NCI-H146 (cell line): ENCODE data around the gene C22orf39.

Experiments
- DNase-seq: peaks from one replicate; lab custom pipeline; 2025; lab: John Stamatoyannopoulos, UW

Gene C22orf39

DNA sequence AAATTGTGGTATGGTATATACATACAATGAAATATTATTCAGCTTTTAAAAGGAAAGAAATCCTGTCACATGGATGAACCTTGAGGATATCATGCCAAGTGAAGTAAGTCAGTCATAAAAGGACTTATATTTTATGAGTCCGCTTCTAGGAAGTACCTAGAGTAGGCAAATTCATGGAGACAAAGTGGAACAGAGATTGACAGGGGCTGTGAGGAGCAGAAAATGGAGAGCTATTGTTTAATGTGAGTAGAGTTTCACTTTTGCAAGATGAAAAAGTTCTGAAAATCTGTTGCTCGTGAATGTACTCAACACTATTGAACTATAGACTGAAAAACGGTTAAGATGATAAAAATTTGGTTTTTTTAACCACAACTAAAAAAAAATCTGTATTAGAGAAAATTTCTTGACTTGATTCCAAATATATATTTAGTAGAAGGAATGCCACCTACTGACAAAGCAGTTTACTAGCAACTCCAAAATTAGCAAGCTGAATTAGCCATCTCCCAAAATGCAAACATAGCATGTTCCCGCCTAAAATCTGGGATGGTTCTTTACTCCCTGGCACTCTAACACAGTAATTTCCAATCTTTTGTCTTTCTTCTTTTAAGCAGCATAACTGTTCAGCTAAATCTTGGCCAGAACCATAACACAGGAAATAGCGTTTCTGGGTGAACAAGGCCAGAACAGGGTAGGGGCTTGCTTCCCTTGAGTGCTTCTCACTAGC is 30.0 kb upstream of the C22orf39 start:
- no peak for DNase-seq

DNA sequence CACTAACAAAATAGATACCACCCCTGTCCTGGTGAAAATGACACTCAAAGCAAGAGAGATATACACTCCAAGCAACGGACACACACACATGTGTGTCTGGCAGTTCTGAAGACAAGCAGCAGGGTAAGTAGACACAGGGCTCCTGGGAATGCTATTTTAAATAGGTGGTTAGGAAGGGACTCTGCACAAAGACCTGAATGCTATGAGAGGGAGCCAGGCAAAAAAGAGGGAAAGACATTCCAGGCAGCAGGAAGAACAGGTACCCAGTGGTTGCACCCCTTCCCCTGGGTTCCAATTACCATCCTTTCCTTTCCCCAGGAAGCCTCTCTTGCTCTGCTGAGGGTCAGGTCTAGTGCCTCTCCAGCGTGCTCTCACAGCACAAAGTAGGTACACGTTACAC is 28.5 kb upstream of the C22orf39 start:
- no peak for DNase-seq

DNA sequence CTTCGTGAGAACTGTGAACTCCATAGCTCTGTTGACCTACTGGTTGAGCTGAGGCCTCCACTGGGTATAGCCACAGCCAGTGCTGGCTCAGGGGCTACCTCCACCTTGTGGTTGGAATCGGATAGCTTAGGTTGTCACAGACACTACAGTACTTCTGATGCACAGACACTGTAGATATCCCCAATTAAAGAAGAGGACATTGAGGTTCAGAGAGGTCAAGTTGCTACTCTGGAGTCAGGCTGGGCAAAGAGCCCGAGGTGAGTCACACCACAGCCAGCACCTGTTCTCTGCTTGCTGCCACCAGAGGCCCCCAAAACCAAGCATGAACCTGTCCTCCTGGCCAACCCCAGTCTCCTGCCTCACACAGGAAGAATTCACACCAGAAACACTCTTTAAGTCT is 26.1 kb upstream of the C22orf39 start:
- DNase-seq, result no peak

DNA sequence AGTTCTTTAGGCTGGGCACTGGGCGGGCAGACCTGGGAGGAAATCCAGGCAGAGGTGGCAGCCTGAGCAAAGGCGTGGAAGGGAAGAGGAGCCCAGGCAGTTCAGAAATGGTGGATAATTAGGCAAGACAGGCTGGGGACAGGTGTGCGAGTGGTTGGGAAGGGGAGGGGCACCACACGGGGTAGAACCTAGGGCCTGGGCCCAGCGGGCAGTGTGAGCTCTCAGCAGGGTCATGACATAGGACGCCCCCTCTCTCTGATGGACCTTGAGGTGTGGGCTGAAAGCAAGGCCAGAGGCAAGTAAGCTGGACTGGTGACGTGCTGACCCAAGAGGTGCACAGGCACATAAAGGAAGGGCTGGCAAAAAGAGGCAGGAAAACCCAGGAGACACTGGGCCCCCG is 24.7 kb upstream of the C22orf39 start:
- DNase-seq, result no peak

DNA sequence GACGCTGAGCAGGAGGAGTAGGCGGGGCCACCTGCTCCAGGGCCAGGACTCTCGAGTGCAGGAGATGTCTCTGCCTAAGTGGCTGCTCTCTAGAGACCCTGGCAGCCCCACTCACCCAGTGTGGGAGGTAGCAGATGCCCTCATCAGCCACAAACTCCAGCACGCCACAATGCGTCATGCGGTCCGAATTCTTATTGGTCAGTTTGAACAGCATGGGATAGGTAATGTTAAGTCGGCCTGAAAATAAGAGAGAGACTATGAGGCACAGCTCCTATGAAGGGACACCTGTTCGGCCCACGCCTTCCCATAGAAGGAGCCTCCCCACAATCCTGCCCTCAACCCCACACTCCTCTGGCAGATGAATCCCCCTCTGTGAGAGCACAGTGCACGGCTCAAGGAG is 24.1 kb upstream of the C22orf39 start:
- DNase-seq, result no peak

DNA sequence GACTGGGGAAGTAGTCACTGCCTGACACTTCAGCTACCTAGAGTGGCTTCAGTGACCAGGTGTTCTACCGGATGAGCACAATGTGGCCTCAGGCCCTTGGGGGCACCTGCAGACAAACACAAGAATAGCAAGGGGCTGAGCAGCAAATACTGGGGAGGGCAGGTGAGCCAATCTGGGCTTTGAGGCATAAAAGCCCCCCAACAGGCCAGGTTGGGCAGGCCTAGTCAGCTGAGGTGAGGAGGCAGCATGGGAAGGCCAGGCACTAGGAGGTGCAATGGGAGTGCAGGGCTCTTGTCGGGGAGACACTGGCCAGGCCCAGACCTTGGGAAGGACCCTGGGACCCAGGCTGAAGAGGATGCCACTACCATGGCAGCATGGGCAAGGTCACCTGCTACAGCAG is 22.5 kb upstream of the C22orf39 start:
- no peak for DNase-seq

DNA sequence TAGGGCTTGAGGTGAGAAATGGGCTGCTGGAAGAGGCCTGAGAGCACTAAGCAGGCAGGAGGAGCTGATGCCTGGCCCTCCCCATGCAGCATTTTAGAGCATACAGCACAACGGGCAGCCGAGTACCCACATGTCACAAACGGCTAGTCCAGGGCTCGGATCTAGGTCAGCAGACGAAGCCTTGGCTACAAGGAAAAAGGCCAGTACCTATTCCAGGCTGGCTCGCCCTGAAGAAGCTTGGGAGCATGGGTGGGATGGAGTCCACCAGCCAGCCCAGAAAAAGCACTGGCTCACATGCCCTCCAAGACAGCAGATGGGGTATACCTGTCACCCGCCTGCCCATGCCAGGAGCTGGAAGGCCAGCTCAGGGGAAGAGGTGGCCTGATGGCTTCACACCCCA is 21.9 kb upstream of the C22orf39 start:
- no peak for DNase-seq

DNA sequence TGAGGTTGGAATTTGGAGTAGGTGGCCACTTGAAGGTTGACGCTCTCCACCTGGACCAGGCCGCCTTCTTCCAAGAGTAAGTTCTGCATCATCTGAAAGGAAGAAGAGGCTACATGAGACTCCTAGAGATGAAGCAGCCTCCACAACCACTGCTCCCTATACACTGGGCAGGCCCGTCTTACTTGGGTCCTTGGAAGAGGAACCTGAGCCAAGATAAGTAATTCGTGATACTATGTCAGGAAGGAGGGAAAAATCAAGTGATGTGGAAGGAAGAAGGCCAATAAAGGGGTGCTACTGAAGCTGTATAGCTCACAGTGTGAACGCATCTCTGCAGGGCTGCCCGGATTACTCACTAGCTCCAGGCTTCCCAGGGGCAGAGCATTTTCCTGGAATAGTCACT is 20.4 kb upstream of the C22orf39 start:
- no peak for DNase-seq

DNA sequence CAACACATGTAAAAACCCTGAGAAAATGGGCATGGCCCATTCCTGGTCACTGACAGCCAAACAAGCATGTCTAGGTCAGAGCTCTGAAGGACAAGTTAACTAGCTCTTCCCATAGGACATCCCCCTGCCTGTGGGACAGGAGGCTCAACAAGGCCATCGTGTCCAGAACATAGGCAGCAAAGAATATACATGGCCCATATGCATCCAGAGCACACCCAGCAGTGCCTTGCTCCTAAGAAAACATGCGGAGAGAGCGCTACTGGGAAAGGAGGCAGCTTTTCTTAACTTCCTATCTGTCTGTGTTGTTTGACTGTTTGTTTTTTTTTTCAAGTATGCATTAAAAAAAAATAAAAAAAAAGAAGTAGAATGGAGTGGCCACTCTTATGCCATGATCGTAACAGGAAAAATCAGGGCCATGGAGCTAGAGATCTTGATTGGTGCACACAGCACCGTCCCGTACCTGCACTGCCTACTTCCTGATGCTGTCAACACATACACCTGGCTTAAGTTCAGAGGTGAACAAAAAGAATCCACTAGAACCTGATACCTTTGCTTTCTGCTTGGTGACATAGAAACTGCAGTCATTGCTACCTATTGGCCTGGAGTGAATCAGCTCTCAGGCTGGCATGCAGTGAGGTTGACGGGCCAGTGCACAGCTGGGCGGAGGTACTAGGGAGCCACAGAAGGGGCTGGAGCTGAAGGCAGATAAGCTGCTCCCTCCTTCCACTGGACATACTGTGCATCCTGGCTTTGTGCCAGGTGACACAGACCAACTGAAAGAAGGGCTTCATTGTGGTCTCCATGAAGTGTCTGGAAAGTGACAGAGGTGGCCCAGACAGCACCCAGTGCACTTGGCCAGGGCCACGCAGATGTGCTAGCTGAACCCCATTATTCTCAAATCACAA is 19.6 kb upstream of the C22orf39 start:
- DNase-seq, result no peak

DNA sequence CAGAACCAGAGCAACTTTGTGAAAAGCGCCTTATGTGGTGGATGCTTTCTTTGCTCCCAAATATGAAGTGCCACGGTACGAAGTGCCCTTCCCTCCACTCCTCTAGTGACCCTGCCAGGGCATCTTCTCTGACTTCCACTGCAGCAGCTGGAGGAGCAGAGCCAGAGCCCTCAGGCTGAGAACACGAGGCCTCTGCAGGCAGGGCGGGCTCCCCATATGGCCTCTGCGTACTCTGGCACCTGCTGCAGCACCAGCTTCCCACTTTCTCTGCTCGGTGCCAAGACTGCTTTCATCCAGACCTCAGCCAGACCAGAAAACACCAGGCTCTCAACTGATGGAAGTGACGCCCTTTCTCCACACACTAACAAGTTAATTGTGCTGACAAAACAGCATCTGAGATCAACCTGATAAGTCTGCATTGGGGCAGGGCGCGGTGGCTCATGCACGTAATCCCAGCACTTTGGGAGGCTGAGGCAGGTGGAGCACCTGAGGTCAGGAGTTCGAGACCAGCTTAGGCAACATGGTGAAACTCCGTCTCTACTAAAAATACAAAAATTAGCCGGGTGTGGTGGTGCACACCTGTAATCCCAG is 18.7 kb upstream of the C22orf39 start:
- no peak for DNase-seq

DNA sequence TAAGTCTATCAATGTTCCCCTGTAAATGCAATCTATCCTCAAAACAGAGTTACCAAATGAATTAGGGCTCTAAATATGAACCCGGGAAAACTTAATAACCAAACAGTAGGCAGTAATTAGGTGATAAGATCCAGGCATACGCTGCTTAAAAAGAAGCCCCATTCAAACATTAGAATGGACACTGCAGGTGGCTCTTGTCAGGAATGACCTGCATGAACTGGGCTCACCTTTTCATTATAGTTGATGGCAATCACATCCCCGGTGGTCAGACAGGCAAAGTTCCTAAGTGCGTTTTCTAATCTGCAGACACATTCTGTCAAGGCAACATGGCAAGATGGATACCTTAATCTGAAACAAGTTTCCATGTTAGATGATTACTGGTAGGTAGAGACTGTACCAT is 17.5 kb upstream of the C22orf39 start:
- no peak for DNase-seq

DNA sequence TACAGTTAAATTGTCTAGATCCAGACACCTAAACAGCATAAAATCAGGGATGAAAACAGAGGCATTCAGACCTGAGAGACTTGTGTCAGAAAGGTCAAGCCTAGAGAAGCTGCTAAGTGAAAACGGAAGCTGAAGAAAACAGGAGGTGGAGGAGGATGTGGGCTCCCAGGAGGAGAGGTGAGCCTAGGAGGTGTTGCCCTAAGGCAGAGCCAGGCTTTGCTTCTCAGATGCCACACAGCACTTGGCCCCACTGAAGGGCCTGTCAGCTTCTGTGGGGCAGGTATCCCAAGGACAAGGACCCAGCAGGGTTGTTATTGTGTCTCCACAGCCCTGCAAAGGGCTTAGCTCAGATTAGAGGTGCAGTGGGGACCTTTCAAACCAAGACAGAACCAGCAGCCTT is 17.0 kb upstream of the C22orf39 start:
- DNase-seq, result no peak

DNA sequence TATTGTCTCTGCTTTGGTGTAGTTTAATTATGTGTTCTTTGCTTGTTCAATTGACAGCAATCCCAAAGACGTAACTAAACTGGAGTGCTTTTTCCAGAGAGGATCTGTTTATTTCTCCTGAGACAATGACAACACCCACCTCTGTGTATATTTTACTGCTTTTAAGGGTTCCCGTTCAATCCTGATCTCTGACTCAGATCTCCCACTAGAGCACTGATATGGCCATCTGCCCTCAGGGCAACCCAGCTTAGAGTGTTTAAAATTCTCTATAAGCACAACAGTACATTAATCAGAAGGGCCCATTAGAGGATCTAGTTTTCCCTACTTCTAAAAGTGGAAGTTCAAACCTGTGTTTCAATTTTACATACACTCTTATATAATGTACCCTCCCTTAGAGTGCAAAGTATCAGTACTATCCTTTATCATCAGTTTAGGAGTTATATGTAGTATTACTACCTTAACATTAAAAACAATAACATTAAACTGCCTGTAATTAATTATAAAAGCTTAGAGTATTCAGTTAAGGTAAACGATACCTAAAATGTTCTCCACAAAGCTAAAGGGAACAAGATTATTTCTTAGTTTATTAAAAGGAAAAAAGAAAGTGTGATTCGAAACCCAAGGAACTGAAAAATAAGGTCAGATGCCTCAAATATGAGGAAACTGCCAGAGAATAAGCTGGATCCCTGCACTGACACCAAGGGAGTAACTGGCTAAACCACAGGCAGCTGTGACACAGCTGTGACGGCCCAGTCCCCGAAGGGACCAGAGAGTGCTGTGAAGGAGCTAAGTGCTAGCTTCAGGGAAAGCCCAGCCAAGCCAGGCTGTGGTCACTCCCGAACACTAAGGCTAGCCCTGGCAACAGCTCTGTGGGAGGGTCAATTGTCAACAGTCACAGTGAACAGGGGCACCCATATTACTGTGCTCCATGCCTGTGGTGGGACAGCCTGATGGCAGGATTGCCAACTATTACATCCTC is 16.3 kb upstream of the C22orf39 start:
- no peak for DNase-seq

DNA sequence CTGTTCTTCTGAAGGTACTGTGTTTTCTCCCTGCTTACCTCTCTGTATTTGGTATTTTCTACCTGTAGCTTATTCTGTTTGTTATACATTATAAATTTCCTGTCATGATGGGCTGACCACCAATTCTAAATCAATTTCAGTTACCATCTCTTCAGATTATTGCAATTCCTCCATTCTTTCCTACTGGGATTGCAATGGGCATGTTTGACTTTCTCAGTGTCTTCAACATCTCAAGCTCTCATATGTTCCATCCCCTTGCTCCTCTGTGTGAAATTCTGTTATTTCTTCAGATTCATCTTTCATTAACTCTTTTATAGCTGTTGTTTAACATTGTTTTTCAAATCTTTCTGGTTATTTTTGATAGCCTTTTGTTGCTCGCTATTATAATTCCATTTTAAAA is 15.5 kb upstream of the C22orf39 start:
- DNase-seq, result no peak

DNA sequence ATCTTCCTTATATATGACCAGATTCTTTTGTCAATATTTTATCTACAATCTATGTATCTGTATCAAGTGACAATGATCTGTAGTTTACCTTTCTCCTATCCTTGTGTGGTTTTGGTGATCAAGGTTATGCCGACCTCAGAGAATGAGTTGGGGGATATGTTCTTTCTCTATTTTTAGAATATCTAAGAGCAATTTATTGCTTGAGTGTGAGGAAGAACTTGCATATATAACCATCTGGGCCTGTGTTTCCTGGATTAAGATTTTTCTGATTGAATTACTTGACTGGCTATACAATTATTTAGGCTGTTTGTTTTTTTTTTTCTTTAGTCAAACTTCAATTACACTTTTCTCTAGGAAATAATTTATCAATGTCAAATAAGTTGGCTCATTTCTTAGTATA is 14.0 kb upstream of the C22orf39 start:
- no peak for DNase-seq

DNA sequence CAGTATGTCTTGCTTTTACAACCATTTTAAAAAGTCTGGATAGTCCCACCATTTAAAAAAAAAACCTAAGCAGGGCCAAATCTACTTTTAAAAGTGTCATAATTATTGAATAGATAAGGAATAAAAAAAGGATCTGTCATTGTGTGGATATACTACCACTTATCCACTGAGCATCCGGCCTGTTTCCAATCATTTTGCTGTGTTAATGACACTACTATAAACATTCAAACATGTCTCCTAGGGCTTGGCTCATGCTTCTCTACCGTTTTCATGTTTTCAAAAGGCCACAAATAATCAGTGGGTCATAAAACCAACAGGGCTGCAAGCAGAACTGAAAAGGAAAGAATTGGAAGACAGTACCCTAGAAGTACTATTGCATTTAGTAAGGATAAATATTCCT is 12.5 kb upstream of the C22orf39 start:
- no peak for DNase-seq

DNA sequence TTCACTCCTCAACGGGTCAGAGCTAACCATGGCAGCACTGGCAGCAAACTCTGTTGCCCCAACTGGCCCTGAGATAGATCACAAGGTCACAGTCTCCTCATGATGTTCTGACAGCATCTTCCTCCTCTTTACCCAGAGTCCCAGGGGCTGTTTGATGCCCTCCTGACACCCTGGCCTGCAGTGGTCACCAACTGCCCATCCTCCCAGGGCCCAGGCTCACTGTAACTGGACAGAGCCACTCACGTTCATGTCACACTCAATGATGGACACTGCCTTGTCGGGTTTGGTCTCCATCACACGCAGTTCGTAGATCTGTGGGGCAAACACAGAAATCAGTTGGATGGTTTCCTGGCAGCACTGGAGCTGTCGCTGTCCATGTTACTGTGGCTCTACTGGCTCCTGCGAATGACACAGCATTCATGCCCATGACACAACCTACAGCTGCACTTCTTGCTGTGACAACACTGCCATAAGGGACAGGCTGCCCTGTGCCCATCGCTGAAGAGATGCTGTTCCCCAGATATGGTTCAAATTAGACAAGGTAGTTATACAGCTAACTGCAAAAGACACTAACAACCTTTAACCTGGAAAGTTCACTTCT is 10.4 kb upstream of the C22orf39 start:
- DNase-seq, result no peak

DNA sequence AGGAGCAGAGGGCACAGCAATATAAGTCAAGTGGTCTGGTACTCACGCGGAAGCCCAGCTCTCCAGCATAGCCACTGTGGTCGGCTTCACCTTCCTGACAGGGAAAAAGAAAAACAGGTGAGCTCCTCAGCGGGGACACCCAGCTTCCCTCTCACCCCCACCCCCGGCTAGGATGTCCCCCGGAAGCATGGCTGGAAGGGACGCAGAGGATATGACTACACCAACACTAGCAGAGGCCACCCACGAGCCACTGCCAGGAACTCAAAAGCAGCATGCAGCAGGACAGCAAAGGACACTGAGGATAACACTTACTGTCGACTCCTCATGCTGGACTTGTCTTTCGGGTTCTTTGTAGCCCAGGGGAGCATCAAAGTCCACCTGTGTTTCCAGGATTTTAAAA is 9.0 kb upstream of the C22orf39 start:
- no peak for DNase-seq

DNA sequence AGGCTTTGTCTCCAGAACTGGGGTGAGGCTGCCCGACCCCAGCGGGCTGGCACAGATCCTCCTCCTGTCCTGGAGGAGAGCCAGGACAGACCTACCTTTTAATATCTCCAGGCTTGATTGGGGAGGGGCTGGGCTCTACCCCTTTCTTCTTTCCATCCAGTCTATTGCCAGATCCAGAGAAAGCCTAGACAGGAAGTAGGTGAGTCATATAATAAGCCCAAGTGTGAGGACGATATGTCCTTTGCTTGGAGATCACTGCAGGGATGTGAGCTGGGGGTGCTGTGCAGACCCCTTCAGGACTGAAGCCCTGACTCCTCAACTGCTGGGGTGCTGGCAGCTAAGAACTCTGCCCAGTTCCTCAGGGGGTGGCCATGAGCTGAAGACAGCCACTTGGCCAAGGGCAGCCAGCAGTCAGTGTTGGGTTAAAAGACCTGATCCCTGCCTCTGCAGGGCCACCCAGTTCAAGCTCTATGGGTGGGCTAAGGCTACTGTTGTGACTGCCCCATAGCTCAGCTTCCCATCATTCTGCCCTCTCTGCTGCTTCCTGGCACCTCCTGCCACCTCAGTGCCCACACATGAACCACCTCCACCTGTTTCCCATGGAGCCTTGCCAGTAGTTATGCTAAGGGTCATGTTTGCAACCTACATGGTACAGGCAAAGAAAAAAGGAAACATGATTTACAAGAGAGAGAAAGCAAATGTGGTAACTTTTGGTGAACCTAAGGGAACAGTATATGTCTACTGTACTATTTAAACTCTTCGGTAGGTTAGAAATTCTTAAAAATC is 8.3 kb upstream of the C22orf39 start:
- DNase-seq, result no peak

DNA sequence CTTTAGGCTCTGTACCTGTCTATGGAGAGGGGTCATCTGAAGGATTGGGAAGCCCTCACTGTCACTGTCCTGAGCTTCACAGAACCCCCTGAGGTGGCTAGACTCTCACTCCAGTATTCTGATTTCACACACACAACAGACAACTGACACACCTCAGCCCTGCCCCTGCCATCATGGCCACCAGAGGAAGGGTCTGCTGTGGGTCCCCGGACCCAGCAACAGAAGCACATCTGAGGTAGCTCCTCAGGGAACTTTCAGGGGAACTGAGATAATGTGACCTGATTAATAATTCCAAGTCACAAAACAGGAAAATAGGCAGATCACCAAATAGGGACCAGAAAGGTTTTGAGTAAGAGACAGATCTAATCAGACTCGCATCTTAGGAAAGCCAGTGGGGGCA is 7.5 kb upstream of the C22orf39 start:
- no peak for DNase-seq

DNA sequence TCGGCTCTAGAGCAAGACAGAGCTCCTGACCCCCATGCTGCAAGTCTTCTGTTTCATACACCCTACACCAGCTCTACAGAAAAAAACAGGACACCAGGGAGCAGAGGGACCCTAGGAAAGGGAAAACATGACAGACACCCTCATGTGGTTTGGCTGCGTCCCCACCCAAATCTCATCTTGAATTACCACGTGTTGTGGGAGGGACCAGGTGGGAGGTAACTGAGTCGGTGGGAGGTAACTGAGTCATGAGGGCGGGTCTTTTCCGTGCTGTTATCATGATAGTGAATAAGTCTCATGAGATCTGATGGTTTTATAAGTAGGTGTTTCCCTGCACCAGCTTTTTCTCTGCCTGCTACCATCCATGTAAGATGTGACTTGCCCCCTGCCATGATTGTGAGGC is 6.6 kb upstream of the C22orf39 start:
- DNase-seq, result no peak
